Activated B cell treated with CpG ODN at 0.5 μM for 24 hours (primary cell): ENCODE measurements around the gene TBXAS1. TPM values are rescaled to one million over a fixed set of nuclear protein-coding genes. Genes with fewer than 3 reads are reported as not detected.

Source experiments
- ATAC-seq: fragments of 200-7000 bp; cut with Tn5 transposase; one replicate; pipeline ENCODE4 v1.10.0; 2021; ENCODE audit warnings: low read depth, mild to moderate bottlenecking, moderate library complexity
- CTCF ChIA-PET: fragments of 350-600 bp; sonication (Branson Sonifier 250); formaldehyde crosslinking; loops from one replicate; lab custom pipeline; 2021; ENCODE audit warnings: antibody characterized with exemption; lab: Charles Lee
- POLR2A ChIA-PET: fragments of 350-600 bp; sonication (Branson Sonifier 250); formaldehyde crosslinking; loops from one replicate; lab custom pipeline; 2021; ENCODE audit warnings: antibody characterized with exemption; lab: Charles Lee
- DNase-seq: peaks from one replicate; pipeline ENCODE4 v3.0.0; 2022
- H3K27ac Mint-ChIP-seq: one replicate; pipeline ENCODE4 v1.8.0; 2020; ENCODE audit warnings: mixed read lengths
- H3K27me3 Mint-ChIP-seq: one replicate; pipeline ENCODE4 v1.8.0; 2021; ENCODE audit warnings: mixed read lengths
- H3K36me3 Mint-ChIP-seq: one replicate; pipeline ENCODE4 v1.8.0; 2021; ENCODE audit warnings: low read depth, mixed read lengths
- H3K4me1 Mint-ChIP-seq: one replicate; pipeline ENCODE4 v1.8.0; 2021; ENCODE audit warnings: mixed read lengths
- H3K4me3 Mint-ChIP-seq: one replicate; pipeline ENCODE4 v1.8.0; 2020; ENCODE audit warnings: mild to moderate bottlenecking, mixed read lengths
- H3K9me3 Mint-ChIP-seq: one replicate; pipeline ENCODE4 v1.8.0; 2020; ENCODE audit warnings: mixed read lengths
- CTCF ChIP-seq: fragments of 200-600 bp; IDR thresholded peaks from one replicate; pipeline ENCODE4 v1.8.0; 2022; ENCODE audit warnings: antibody characterized with exemption, mild to moderate bottlenecking
- intact Hi-C: fragments of 100-400 bp; cut with micrococcal nuclease; formaldehyde crosslinking; loops from one replicate; pipeline ENCODE4 v1.15.1; 2024
- total RNA-seq: library from RNA; stranded (reverse); gene quantifications from 2 replicates; pipeline ENCODE4 v1.2.3, GENCODE V29; 2022

The TBXAS1 gene
- total RNA-seq, 1 donor from 2014 or later: 3.8 TPM

GRCh38 chr7:139908792-139909191 lies 79.7 kb downstream of the TBXAS1 start:
- ATAC-seq (no peak), DNase-seq (no peak)
- Mint-ChIP-seq H3K4me3 (no peak overlapping the region), H3K9me3 (no peaks in the 10 kb centered on the region), H3K36me3 (no peaks in the 10 kb centered on the region), H3K27me3 (no peaks in the 10 kb centered on the region), H3K4me1 (peaks cover 22% of the 10 kb centered on the region), H3K27ac (no peak overlapping the region)
- TF ChIP-seq CTCF: no peak
- POLR2A ChIA-PET: no interaction called here
- CTCF ChIA-PET: no interaction called here
- intact Hi-C loops: no loop called here

GRCh38 chr7:139909379-139910050 lies 80.5 kb downstream of the TBXAS1 start:
- Mint-ChIP-seq H3K4me1 (peaks cover 22% of the 10 kb centered on the region), H3K9me3 (no peaks in the 10 kb centered on the region), H3K36me3 (no peaks in the 10 kb centered on the region), H3K4me3 (no peak overlapping the region), H3K27me3 (no peaks in the 10 kb centered on the region), H3K27ac (no peak overlapping the region)
- ChIA-PET POLR2A (no interaction called here), CTCF (no interaction called here)
- no peak for ATAC-seq
- intact Hi-C loops: loop anchor here (10.0 kb wide), 1 partner anchor 305 kb away; no protein-coding TSS in a partner anchor
- TF ChIP-seq CTCF: no peak
- DNase-seq: no peak

GRCh38 chr7:139913021-139913844 lies 84.2 kb downstream of the TBXAS1 start:
- DNase-seq: no peak
- Mint-ChIP-seq H3K9me3 (no peaks in the 10 kb centered on the region), H3K4me3 (no peak overlapping the region), H3K4me1 (peaks cover 33% of the 10 kb centered on the region), H3K27me3 (no peaks in the 10 kb centered on the region), H3K36me3 (no peaks in the 10 kb centered on the region), H3K27ac (no peak overlapping the region)
- CTCF ChIA-PET: no interaction called here
- POLR2A ChIA-PET: no interaction called here
- no peak for TF ChIP-seq CTCF
- no peak for ATAC-seq
- intact Hi-C loops: loop anchor here (10.0 kb wide), 1 partner anchor 302 kb away; no protein-coding TSS in a partner anchor

GRCh38 chr7:139913845-139914135 lies 84.7 kb downstream of the TBXAS1 start:
- Mint-ChIP-seq H3K27me3 (no peaks in the 10 kb centered on the region), H3K27ac (no peak overlapping the region), H3K4me1 (peaks cover 29% of the 10 kb centered on the region), H3K36me3 (no peaks in the 10 kb centered on the region), H3K9me3 (no peaks in the 10 kb centered on the region), H3K4me3 (no peak overlapping the region)
- no peak for TF ChIP-seq CTCF
- intact Hi-C loops: loop anchor here (10.0 kb wide), 1 partner anchor 301 kb away; no protein-coding TSS in a partner anchor
- POLR2A ChIA-PET: no interaction called here
- CTCF ChIA-PET: no interaction called here
- ATAC-seq: no peak
- DNase-seq: no peak
